AG09309 (cell line): Measurements from ENCODE around the gene WDR89.

Experiments used
- DNase-seq: peaks from one replicate; pipeline ENCODE4 v3.0.0-alpha.2; 2010; ENCODE audit warnings: low read depth
- H3K4me3 ChIP-seq: 2 replicates; pipeline ENCODE4 v1.5.1; 2011; ENCODE audit warnings: mild to moderate bottlenecking, low read depth, low read length, moderate library complexity; ENCODE audit not compliant: control insufficient read depth
- CTCF ChIP-seq: IDR thresholded peaks from 2 replicates; pipeline ENCODE4 v1.5.1; 2011; ENCODE audit warnings: mild to moderate bottlenecking, low read depth, low read length, inconsistent platforms; ENCODE audit not compliant: insufficient read depth, control insufficient read depth; ENCODE audit errors: missing control alignments

WDR89 gene

DNA sequence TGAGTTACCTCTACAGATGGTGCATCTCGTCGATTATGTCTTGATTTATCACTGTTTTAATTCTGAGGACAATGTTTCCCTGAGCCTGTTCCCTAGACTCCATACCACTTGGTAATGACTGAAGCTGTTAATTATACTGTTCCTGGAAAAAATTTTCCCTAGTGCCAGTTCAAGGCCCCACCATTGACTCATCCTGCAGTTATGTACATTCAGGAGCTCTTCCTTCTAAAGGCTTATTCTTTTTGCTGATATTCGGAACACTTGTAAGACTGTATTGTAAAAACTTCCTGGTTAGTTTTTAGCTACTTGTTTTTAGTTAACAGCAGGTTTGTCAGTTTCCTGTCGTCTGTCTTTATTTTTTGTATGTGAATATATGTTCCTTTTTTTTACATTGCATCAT is 68.1 kb downstream of the WDR89 start:
- TF ChIP-seq CTCF, result no peak
- DNase-seq, result no peak
- no peak overlapping the region for H3K4me3 ChIP-seq

DNA sequence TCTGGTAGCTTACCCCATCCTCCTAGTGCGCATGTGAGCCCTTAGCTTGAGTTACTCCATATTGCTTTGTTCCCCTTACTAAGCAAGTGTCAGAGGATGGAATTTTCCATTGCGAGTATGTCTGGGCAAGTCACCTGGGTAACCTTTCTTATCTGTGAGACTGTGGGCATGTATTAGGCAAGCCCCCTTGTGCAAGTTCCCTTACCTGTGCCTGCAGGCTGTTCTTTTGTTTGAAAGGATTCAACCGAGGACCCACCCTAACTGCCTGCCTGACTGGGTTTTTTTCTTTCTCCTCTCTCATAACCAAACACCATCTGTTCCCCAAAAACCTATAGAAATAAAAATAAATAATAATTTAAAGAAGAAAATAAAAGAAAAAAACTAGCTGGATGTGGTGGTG is 76.2 kb downstream of the WDR89 start:
- TF ChIP-seq CTCF, result no peak
- no peak overlapping the region for H3K4me3 ChIP-seq
- DNase-seq, result no peak

- no peak for DNase-seq
- no peak overlapping the region for H3K4me3 ChIP-seq
- no peak for TF ChIP-seq CTCF
Observed at GRCh38 chr14:63564318-63564717, 77.4 kb downstream of the WDR89 start.

DNA sequence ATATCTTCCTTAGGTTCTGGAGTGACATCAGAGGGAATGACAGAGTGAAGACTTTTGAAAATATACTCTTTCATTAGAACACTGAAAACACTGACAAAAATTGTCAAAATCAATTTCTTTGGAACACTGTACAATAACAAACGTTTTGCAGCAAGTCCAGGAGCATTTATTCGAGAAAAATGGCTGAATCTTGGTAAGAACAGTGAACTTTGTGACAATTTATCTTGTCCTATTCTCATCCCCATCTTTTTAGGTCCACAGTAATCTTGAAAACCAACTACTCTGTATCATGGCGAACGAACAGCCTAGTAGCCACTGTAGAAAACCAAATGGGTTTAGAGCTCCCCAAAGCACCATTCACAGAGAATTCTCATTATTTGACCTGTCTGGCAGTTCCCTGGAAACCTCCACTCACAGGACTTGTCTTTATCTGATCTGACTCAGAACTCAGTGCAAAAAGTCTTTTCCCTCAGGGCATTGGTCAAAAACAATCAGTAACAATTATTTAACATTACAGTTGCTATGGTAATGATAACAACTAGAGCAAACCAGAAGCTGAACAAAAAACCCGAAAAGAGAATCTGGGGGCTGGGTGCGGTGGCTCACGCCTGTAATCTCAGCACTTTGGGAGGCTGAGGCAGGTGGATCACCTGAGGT is 78.2 kb downstream of the WDR89 start:
- no peak for TF ChIP-seq CTCF
- H3K4me3 ChIP-seq, result no peak overlapping the region
- DNase-seq, result no peak

GRCh38 chr14:63562405-63562804 is 79.3 kb downstream of the WDR89 start:
- no peak for DNase-seq
- H3K4me3 ChIP-seq, result no peak overlapping the region
- TF ChIP-seq CTCF, result no peak

DNA sequence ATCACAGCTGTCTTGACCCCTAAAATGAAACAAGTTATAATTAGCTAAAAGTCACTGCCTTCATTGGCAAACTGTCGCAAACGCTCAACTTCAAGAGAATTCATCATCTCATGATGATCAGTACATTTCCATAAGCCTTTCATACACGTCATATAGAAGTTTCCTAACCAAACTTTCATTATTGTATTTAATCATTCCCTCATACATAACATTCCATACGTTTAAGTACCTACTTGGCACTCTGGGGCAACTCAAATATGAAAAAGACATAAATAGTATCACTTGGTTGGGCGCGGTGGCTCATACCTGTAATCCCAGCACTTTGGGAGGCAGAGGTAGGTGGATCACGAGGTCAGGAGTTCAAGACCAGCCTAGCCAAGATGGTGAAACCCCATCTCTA is 86.1 kb downstream of the WDR89 start:
- no peak for TF ChIP-seq CTCF

DNA sequence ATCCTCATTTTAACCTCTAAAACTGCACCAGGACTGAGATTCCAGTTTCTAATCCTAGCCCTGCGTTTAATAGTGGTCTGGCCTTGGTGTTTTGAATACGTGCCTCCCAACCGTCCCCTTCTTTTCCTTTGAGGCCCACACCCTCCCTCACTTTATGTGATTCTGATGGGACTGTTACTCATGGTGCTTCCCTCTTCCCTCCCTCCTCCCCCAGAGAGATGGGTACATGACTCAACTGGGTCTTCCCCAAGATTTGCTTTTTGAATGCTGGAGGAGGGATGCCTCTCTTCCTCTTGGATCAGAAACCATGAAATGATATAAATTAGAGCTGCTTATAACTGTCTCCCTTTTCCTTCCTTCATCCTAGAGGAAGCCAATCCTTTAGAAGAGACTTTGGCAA is 90.3 kb downstream of the WDR89 start:
- no peak for DNase-seq

More for the DNA sequence above, 86.1 kb downstream of the WDR89 start:
- H3K4me3 ChIP-seq, result no peak overlapping the region
- no peak for DNase-seq

More for the DNA sequence above, 90.3 kb downstream of the WDR89 start:
- no peak overlapping the region for H3K4me3 ChIP-seq
- TF ChIP-seq CTCF, result no peak
